ENCODE results near the gene DCST1.

DNA sequence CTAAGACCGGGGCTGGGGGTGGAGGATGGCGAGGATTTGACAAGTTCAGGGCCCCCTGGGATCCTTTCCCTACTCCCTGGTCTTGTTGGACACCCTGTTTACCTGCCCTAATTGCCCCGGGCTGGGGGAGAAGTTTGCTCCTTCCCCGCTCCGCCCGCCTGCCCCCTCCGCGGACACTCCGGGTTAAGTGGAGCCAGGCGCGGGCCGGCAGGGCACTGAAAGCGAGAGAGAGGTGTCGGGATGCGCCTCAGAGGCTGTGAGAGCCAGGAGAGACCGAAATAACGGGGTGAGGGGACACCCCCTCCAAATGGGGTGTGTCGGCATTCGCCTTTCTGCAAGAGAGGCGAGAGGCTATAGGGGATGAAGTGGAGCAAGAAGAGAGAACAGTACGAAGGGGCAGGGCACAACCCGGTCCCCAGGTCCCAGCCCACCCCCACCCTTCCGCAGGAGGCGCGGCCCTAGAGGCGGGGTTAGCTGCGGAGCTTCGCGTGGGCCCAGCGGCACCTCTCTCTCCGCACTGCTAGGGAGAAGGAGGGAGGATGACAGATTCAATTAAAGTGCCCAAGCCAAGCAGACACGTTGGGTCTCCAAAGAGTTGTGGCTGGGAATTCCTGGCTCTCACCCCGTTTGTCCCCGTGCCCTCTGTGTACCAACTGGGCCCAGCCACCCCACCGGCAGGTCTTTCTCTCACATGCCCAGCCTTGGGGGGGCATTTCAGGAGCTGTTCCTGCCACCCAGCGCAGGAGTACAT, 48.9 kb downstream of the DCST1 start:
- TF ChIP-seq POLR2A (IDR thresholded peaks at IDR 0.05; ENCODE audit: extremely low read depth, insufficient read length) (no peak), MYC (IDR thresholded peaks at IDR 0.05; ENCODE audit: low read depth, low read length) (no peak)
- TF ChIP-seq, protein P1, sequence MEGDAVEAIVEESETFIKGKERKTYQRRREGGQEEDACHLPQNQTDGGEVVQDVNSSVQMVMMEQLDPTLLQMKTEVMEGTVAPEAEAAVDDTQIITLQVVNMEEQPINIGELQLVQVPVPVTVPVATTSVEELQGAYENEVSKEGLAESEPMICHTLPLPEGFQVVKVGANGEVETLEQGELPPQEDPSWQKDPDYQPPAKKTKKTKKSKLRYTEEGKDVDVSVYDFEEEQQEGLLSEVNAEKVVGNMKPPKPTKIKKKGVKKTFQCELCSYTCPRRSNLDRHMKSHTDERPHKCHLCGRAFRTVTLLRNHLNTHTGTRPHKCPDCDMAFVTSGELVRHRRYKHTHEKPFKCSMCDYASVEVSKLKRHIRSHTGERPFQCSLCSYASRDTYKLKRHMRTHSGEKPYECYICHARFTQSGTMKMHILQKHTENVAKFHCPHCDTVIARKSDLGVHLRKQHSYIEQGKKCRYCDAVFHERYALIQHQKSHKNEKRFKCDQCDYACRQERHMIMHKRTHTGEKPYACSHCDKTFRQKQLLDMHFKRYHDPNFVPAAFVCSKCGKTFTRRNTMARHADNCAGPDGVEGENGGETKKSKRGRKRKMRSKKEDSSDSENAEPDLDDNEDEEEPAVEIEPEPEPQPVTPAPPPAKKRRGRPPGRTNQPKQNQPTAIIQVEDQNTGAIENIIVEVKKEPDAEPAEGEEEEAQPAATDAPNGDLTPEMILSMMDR (IDR thresholded peaks at IDR 0.05; ENCODE audit: low read depth, low read length) = no peak
